ENCODE measurements around the gene MUS81. TPM values are rescaled to one million over a fixed set of nuclear protein-coding genes. Genes with fewer than 3 reads are reported as not detected.

MUS81 gene
- total and polyA plus RNA-seq, 7 donors = 33.5 to 61.8 (median 42.9) TPM

- TF ChIP-seq POLR2AphosphoS5 (IDR thresholded peaks at IDR 0.05) = peak in 2 of 4 donors; percentile 25 to 34
- no peak for TF ChIP-seq EP300 (IDR thresholded peaks at IDR 0.05)
- DNase-seq = peak; percentile 69
- WGBS, 2 donors = 65 to 81% methylated on average over 24 of the region's 24 CpGs
- intact Hi-C loops (cut with DNase I) = no loop called here
- no peak overlapping the region for H3K4me3 ChIP-seq
- peak overlapping the region; percentile 93 to 98 (median 96) for H3K27ac ChIP-seq
- no peaks in the 10 kb centered on the region for H3K9me3 ChIP-seq
- no peaks in the 10 kb centered on the region for H3K27me3 ChIP-seq
- peaks cover 9 to 57% (median 30%) of the 10 kb centered on the region in 4 donors for H3K36me3 ChIP-seq
- H3K4me1 ChIP-seq = peaks cover 0 to 51% (median 38%) of the 10 kb centered on the region in 4 donors
Measured at GRCh38 chr11:65869643-65870306, 9.5 kb downstream of the MUS81 start.

- H3K36me3 ChIP-seq = peaks cover 9 to 52% (median 25%) of the 10 kb centered on the region in 4 donors
- no peaks in the 10 kb centered on the region for H3K9me3 ChIP-seq
- WGBS, 2 donors = 70 to 76% methylated on average over 11 of the region's 11 CpGs
- DNase-seq = no peak
- no peak overlapping the region for H3K4me3 ChIP-seq
- peak overlapping the region; percentile 93 to 98 (median 96) for H3K27ac ChIP-seq
- H3K4me1 ChIP-seq = peaks cover 0 to 51% (median 38%) of the 10 kb centered on the region in 4 donors
- no peak for TF ChIP-seq POLR2A (IDR thresholded peaks at IDR 0.05)
- TF ChIP-seq EP300 (IDR thresholded peaks at IDR 0.05) = no peak
- TF ChIP-seq CTCF (IDR thresholded peaks at IDR 0.05) = no peak
- peak in 1 of 4 donors; percentile 3 for TF ChIP-seq POLR2AphosphoS5 (IDR thresholded peaks at IDR 0.05)
- H3K27me3 ChIP-seq = no peaks in the 10 kb centered on the region
- intact Hi-C loops (cut with DNase I) = no loop called here
Measured at GRCh38 chr11:65870307-65870658, 10.1 kb downstream of the MUS81 start.

- Histone ChIP-seq H3K27ac (peak overlapping the region; percentile 93 to 98 (median 96)), H3K27me3 (no peaks in the 10 kb centered on the region), H3K4me1 (peaks cover 0 to 51% (median 38%) of the 10 kb centered on the region in 4 donors), H3K4me3 (peak overlapping the region in 3 of 4 donors; percentile 64 to 81 (median 69)), H3K36me3 (peaks cover 9 to 45% (median 18%) of the 10 kb centered on the region in 4 donors), H3K9me3 (no peaks in the 10 kb centered on the region)
- DNase-seq = peak; percentile 71
- intact Hi-C loops (cut with DNase I) = no loop called here
- peak in 1 of 4 donors; percentile 5 for TF ChIP-seq POLR2AphosphoS5 (IDR thresholded peaks at IDR 0.05)
- TF ChIP-seq EP300 (IDR thresholded peaks at IDR 0.05) = no peak
- no peak for TF ChIP-seq POLR2A (IDR thresholded peaks at IDR 0.05)
- 64 to 67% methylated on average over 24 of the region's 24 CpGs for WGBS, 2 donors
Measured at GRCh38 chr11:65870706-65871681, 10.8 kb downstream of the MUS81 start.

GRCh38 chr11:65871811-65872548, 11.7 kb downstream of the MUS81 start:
- DNase-seq = peak; percentile 78
- H3K4me3 ChIP-seq = peak overlapping the region; percentile 45 to 81 (median 66)
- intact Hi-C loops (cut with DNase I) = no loop called here
- no peaks in the 10 kb centered on the region for H3K27me3 ChIP-seq
- peaks cover 0 to 51% (median 38%) of the 10 kb centered on the region in 4 donors for H3K4me1 ChIP-seq
- peak overlapping the region; percentile 93 to 98 (median 96) for H3K27ac ChIP-seq
- no peaks in the 10 kb centered on the region for H3K9me3 ChIP-seq
- TF ChIP-seq CTCF (IDR thresholded peaks at IDR 0.05) (peak in 1 of 4 experiments; percentile 16), POLR2A (IDR thresholded peaks at IDR 0.05) (no peak), POLR2AphosphoS5 (IDR thresholded peaks at IDR 0.05) (peak in 1 of 4 donors; percentile 4)
- 64 to 66% methylated on average over 26 of the region's 26 CpGs for WGBS, 2 donors
- peaks cover 5 to 35% (median 15%) of the 10 kb centered on the region in 4 donors for H3K36me3 ChIP-seq

GRCh38 chr11:65872586-65873317, 12.5 kb downstream of the MUS81 start, which contains the start of gene EFEMP2:
TSS of gene EFEMP2 (minus strand) at chr11:65872800. CDS start at chr11:65872354, 446 bp downstream.
- no peaks in the 10 kb centered on the region for H3K27me3 ChIP-seq
- intact Hi-C loops (cut with DNase I) = no loop called here
- H3K4me1 ChIP-seq = peaks cover 0 to 47% (median 31%) of the 10 kb centered on the region in 4 donors
- H3K27ac ChIP-seq = peak within 1 kb of the TSS; percentile 93 to 98 (median 96)
- peak; percentile 83 for DNase-seq
- TF ChIP-seq POLR2AphosphoS5 (IDR thresholded peaks at IDR 0.05) = peak in 1 of 4 donors; percentile 47
- no peak for TF ChIP-seq POLR2A (IDR thresholded peaks at IDR 0.05)
- peak within 1 kb of the TSS; percentile 45 to 81 (median 66) for H3K4me3 ChIP-seq
- WGBS, 2 donors = 3 to 4% methylated on average over 69 of the region's 69 CpGs
- peaks cover 0 to 27% (median 8%) of the 10 kb centered on the region in 4 donors for H3K36me3 ChIP-seq
- H3K9me3 ChIP-seq = no peaks in the 10 kb centered on the region
